HG03520 (cell line): ENCODE measurements around the gene GCSAML.
"Not testable (repeated sequence)": the region's sequence is repeated elsewhere in the genome, so short reads cannot be mapped to it uniquely, and the experiment has no call there.

Experiments used
- ATAC-seq: cut with Tn5 transposase; IDR thresholded peaks from one replicate; pipeline ENCODE4 v1.9.1; 2021; ENCODE audit warnings: mild to moderate bottlenecking, moderate library complexity; ENCODE audit not compliant: unreplicated experiment

The GCSAML gene

DNA sequence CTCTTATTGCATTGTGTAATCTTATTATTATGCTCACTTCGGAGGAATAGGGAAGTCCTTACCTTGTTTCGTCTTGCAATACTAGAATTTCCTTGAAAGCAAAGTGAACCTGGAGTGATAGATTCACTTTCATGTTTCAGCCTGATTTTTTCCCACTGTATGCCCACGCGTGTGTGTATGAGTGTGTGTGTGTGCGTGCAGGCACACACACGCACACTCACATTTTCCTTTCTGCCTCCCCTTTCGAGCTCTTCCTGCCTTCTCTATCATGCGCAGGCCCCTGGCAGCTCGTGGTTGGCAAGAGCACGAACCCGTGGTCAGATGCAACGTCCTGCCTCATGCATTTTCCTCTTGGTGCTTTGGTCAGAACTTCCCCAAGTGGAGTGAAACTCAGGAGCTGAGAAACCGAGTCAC lies at the start of gene GCSAML:
TSS of gene GCSAML (plus strand) at position 366 of the 414 bp plus-strand sequence. CDS start 58 bp downstream, outside the sequence.
- no peak for ATAC-seq

DNA sequence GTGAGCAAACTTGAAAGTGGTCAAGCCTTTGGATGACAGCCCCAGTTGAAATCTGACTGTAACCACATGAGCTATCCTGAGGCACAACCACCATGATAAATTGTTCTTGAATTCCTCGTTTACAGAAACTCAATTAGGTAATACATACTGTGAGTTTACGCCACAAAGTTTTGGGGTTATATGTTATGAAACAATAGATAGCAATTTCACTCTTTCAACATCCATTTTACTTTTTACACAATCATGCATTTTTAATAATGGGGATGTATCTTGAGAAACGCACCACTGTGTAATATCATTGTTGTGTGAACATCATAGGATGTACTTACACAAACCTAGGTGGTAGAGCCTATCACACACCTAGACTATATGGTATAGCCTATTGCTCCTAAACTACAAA lies 48.1 kb upstream of the GCSAML start:
- no peak for ATAC-seq

DNA sequence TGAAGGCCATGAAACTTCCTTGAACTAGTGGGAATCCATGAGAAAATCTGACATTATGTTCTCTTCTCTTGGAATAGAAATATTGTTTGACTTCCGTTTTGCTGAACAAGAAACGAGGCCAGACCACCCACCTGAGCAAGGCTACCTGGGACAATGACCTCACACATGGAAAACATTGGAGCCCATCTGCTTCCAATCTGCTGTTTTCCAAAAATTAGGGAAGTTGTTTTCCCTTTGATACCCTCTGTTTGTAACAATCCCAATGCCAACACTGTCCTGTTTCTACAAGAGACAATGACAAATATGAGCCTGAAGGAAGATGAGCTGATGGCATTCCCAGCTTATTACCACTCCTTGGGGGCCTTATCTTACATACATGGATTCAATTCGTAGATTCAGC lies 42.1 kb upstream of the GCSAML start:
- no peak for ATAC-seq

- no peak for ATAC-seq
These were observed 30.9 kb upstream of the GCSAML start for GRCh38 chr1:247517795-247518612.

GRCh38 chr1:247518613-247518891 lies 30.4 kb upstream of the GCSAML start:
- no peak for ATAC-seq

GRCh38 chr1:247521886-247522285 lies 27.0 kb upstream of the GCSAML start:
- not testable (repeated sequence) for ATAC-seq

DNA sequence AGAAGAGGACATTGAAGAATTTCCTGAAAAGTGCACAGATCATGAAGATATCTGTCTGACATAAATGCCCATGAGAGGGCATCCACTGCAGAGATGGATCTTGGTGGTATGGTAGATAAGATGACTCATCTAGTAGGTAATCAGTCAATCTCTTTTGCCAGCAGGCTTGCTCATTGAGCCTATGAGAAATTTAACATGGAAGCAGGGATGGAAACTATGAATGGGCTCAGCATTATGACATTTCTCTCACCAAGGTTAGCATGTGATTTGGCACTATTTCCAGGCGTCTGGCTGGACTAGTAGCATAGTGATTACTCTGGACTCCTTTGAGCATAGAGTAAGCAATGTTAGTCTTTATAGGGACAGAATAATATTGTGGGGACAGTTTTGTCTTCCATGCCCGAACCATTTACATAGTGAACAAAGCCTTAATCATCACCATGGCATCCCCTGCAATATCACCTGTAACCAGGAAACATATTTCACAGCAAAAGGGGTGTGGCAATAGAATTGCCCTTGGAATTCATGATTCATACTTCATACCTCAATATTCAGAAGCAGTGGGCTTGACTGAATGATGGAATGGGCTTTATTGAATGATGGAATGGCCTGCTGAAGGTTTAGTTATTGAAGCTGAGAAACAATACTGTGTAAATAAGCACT lies 20.0 kb upstream of the GCSAML start:
- ATAC-seq: no peak

- no peak for ATAC-seq
These were observed 19.1 kb upstream of the GCSAML start for GRCh38 chr1:247529771-247530355.

DNA sequence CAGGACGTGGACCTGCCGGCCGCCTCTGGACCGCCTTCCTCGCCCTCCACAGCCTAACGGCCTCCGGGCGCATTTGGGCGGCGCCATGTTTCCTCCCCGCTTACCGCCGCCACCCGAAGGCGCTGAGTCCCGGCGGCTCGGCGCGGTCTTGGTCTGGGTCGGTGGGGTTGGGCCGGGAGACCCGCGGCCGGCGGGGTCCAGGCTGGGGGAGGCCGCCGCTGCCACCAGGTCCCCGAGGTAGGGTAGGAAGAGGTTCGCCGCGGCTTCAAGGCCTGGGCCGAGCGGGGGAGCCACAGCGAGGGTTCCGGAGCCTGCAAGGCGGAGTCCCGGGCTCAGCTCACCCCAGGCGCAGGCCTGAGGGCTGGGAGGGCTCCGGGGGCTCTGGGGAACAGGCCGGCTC lies 18.1 kb upstream of the GCSAML start:
- no peak for ATAC-seq

GRCh38 chr1:247531937-247532336 lies 17.0 kb upstream of the GCSAML start:
- ATAC-seq: no peak

GRCh38 chr1:247535402-247535801 lies 13.5 kb upstream of the GCSAML start:
- ATAC-seq: no peak

- no peak for ATAC-seq
These were observed 12.6 kb upstream of the GCSAML start, which contains the start of gene OR2C3 for GRCh38 chr1:247536340-247536739. Gene OR2C3 (minus strand): TSS chr1:247536440. CDS start chr1:247532511, 3,929 bp downstream.

DNA sequence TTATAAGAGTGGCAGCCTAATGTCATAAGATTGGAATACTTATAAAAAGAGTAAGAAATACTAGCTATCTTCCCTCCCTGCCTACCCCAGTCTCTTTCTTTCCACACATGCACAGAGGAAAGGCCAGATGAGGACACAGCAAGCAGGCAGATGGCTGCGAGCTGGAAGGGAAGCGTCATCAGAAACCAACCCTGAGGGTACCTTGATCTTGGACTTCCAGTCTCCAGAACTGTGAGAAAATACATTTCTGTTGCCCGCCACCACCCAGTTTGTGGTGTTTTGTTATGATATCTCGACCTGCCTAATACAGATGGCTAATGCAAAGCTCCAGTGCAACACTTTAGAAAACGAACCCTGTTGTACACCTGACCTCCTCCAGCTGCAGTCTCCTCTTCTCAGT lies 10.4 kb upstream of the GCSAML start:
- no peak for ATAC-seq

- no peak for ATAC-seq
These were observed 9.7 kb upstream of the GCSAML start for GRCh38 chr1:247539215-247539614.

- no peak for ATAC-seq
These were observed 8.4 kb upstream of the GCSAML start for GRCh38 chr1:247540581-247540980.

- ATAC-seq: no peak
These were observed 6.1 kb upstream of the GCSAML start for GRCh38 chr1:247542811-247543210.

DNA sequence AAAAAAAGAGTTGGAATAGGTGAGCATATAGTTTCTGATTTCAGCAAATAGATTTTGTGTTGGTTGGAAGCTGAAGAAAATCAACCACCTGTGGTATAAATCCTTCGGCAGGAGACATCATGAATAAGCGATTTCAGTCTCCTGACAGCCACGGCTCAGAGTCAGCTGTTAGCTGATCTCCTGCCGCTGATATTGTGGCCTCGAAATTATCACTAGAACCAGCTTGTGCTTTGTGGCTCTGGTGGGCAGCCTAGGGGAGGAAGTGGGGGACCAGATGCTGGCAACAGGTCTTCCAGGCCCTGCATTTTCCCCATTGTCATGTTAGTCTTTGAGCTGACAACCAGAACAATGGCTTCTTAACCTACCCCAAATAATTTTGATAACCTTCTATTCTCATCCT lies 842 bp upstream of the GCSAML start:
- ATAC-seq: no peak

DNA sequence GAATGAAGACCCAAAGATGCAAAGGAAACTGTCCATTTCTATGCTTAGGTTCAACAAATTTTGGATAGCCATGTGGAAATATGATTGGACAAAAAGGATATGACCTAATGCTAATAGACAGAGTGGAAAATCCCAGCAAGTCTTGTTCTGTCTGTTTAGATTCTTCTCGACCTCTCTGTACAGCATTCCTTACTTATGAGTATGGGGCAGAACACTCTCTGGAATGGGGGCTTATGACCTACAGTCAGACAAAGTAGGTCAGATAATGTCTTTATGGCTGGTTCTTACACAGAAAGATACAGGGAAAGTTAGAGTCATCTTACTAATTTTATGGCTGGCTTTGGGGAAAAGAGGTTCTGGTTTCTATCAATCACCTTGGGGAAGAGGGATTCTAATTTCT lies 2.8 kb downstream of the GCSAML start:
- ATAC-seq: no peak

DNA sequence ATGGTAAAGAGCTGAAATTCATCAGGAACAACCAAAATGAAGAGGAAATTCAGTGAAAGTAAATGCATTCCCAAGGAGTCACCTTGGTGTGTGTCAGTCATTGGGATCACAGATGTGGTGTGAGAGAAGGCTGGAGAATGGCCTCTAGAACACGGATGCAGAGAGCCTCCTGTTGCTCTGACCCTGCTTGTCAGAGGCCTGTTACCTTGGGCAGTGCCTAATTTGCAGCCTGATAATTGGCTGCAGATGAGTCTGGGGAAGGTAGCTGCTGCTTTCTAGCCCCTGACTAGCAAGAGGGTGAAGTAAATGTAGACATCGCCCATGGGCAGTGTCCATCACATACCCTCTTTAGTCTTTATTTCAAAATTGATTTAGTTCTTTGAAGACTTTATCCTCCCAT lies 3.3 kb downstream of the GCSAML start:
- no peak for ATAC-seq

GRCh38 chr1:247557926-247558674 lies 9.2 kb downstream of the GCSAML start:
- ATAC-seq: no peak

DNA sequence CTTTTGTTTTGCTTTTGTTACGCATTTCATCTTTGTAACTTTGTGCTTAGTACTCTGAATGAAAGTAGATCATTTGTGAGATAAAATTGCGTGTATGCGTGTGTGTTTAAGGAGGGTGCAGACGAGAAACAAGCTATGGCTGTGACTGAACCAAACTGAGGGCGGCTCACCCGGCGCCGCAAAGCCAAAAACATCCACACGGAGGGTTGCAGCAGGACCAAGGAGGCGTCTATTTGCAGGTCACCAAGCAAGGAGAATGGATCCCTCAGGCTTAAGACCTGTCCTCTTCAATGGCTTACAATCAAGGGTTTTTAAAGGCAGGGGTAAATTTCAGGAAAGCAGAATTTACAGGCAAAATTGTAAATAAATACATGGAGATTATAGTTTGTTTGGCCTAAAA lies 12.8 kb downstream of the GCSAML start:
- ATAC-seq: no peak
